H9 (cell line): ENCODE data around the gene XRCC3. TPM values are rescaled to one million over a fixed set of nuclear protein-coding genes. Genes with fewer than 3 reads are reported as not detected.

Experiments
- DNase-seq: peaks from one replicate; pipeline ENCODE4 v3.0.0-alpha.2; 2017
- H2AFZ ChIP-seq: one replicate; pipeline ENCODE4 v1.6.1; 2013; ENCODE audit warnings: mild to moderate bottlenecking, low read length, control low read depth, moderate library complexity
- H2AK5ac ChIP-seq: 2 replicates; pipeline ENCODE4 v1.6.1; 2013; ENCODE audit warnings: low read length, control low read depth, mixed read lengths; ENCODE audit not compliant: insufficient read length
- H2BK120ac ChIP-seq: one replicate; pipeline ENCODE4 v1.6.1; 2013; ENCODE audit warnings: low read depth, mild to moderate bottlenecking, low read length, control low read depth, inconsistent platforms; ENCODE audit not compliant: poor library complexity, severe bottlenecking
- H2BK12ac ChIP-seq: 2 replicates; pipeline ENCODE4 v1.6.1; 2013; ENCODE audit warnings: low read length, control low read depth, mixed read lengths, low read depth; ENCODE audit not compliant: insufficient read length
- H2BK15ac ChIP-seq: 2 replicates; pipeline ENCODE4 v1.6.1; 2013; ENCODE audit warnings: low read depth, low read length, control low read depth
- H2BK20ac ChIP-seq: one replicate; pipeline ENCODE4 v1.6.1; 2013; ENCODE audit warnings: low read depth, mild to moderate bottlenecking, low read length, control low read depth, inconsistent platforms; ENCODE audit not compliant: poor library complexity, severe bottlenecking
- H2BK5ac ChIP-seq: 2 replicates; pipeline ENCODE4 v1.6.1; 2013; ENCODE audit warnings: low read length, control low read depth, mixed read lengths; ENCODE audit not compliant: insufficient read length
- H3K14ac ChIP-seq: 2 replicates; pipeline ENCODE4 v1.6.1; 2013; ENCODE audit warnings: low read length, control low read depth; ENCODE audit not compliant: insufficient read depth
- H3K18ac ChIP-seq: 2 replicates; pipeline ENCODE4 v1.6.1; 2013; ENCODE audit warnings: low read depth, mild to moderate bottlenecking, mixed read lengths, low read length, control low read depth; ENCODE audit not compliant: insufficient read length
- H3K23ac ChIP-seq: 2 replicates; pipeline ENCODE4 v1.6.1; 2013; ENCODE audit warnings: low read length, control low read depth, mixed read lengths, low read depth; ENCODE audit not compliant: insufficient read length
- H3K23me2 ChIP-seq: 2 replicates; pipeline ENCODE4 v1.6.1; 2013; ENCODE audit warnings: low read depth, mild to moderate bottlenecking, mixed read lengths, low read length, control low read depth; ENCODE audit not compliant: insufficient read length, poor library complexity, severe bottlenecking
- H3K27ac ChIP-seq: 2 replicates; pipeline ENCODE4 v1.5.1; 2013; ENCODE audit warnings: low read length, control low read depth, mixed read lengths, low read depth; ENCODE audit not compliant: insufficient read length
- H3K27me3 ChIP-seq: 2 replicates; pipeline ENCODE4 v1.6.1; 2013; ENCODE audit warnings: low read length, control low read depth, inconsistent platforms; ENCODE audit not compliant: insufficient read depth
- H3K4ac ChIP-seq: 2 replicates; pipeline ENCODE4 v1.6.1; 2013; ENCODE audit warnings: low read depth, mild to moderate bottlenecking, control low read depth, inconsistent platforms, low read length, moderate library complexity
- H3K4me1 ChIP-seq: 2 replicates; pipeline ENCODE4 v1.6.1; 2013; ENCODE audit warnings: low read length, control low read depth, inconsistent platforms; ENCODE audit not compliant: insufficient read depth
- H3K4me2 ChIP-seq: 2 replicates; pipeline ENCODE4 v1.6.1; 2013; ENCODE audit warnings: low read length, control low read depth, mixed read lengths; ENCODE audit not compliant: insufficient read length, insufficient read depth
- H3K56ac ChIP-seq: 2 replicates; pipeline ENCODE4 v1.6.1; 2013; ENCODE audit warnings: low read depth, mild to moderate bottlenecking, mixed read lengths, low read length, control low read depth; ENCODE audit not compliant: insufficient read length
- H3K79me1 ChIP-seq: 2 replicates; pipeline ENCODE4 v1.6.1; 2013; ENCODE audit warnings: low read depth, mild to moderate bottlenecking, moderate library complexity, low read length, control low read depth, inconsistent platforms; ENCODE audit not compliant: insufficient read depth, poor library complexity, severe bottlenecking
- H3K79me2 ChIP-seq: 2 replicates; pipeline ENCODE4 v1.6.1; 2013; ENCODE audit warnings: low read length, control low read depth, inconsistent platforms; ENCODE audit not compliant: insufficient read depth
- H3K9ac ChIP-seq: 2 replicates; pipeline ENCODE4 v1.6.1; 2013; ENCODE audit warnings: low read length, control low read depth, mixed read lengths; ENCODE audit not compliant: insufficient read length; ENCODE audit errors: extremely low read depth
- H3K9me3 ChIP-seq: one replicate; pipeline ENCODE4 v1.6.1; 2013; ENCODE audit warnings: low read depth, low read length, inconsistent platforms; ENCODE audit not compliant: control insufficient read depth
- H3T11ph ChIP-seq: one replicate; pipeline ENCODE4 v1.6.1; 2013; ENCODE audit warnings: mild to moderate bottlenecking, low read length, control low read depth, inconsistent platforms
- H4K20me1 ChIP-seq: one replicate; pipeline ENCODE4 v1.6.1; 2013; ENCODE audit not compliant: control insufficient read depth, insufficient read length, insufficient read depth
- H4K5ac ChIP-seq: 2 replicates; pipeline ENCODE4 v1.6.1; 2013; ENCODE audit warnings: low read depth, mild to moderate bottlenecking, mixed read lengths, low read length, control low read depth; ENCODE audit not compliant: insufficient read length
- H4K8ac ChIP-seq: replicated peaks from 2 replicates; pipeline ENCODE4 v1.6.1; 2013; ENCODE audit warnings: low read length, control low read depth, mixed read lengths, low read depth; ENCODE audit not compliant: insufficient read length
- H4K91ac ChIP-seq: 2 replicates; pipeline ENCODE4 v1.6.1; 2013; ENCODE audit warnings: low read depth, mild to moderate bottlenecking, moderate library complexity, mixed read lengths, low read length, control low read depth; ENCODE audit not compliant: insufficient read length
- H3K27ac Mint-ChIP-seq, 3 experiments: 2 replicates in 2 of 3; 3 replicates in 1 of 3; pipeline ENCODE4 v1.8.0; 2020 to 2021; ENCODE audit warnings: mixed read lengths in 3 of 3, mild to moderate bottlenecking in 1 of 3, moderate library complexity in 1 of 3
- H3K27me3 Mint-ChIP-seq: 2 replicates; pipeline ENCODE4 v1.8.0; 2021; ENCODE audit warnings: low read depth, mild to moderate bottlenecking, moderate library complexity, mixed read lengths
- H3K36me3 Mint-ChIP-seq, 3 experiments: 2 replicates in 2 of 3; 3 replicates in 1 of 3; pipeline ENCODE4 v1.8.0; 2020 to 2021; ENCODE audit warnings: low read depth in 3 of 3, mixed read lengths in 3 of 3; ENCODE audit not compliant: insufficient read depth in 1 of 3
- H3K4me1 Mint-ChIP-seq, 2 experiments: 2 replicates each; pipeline ENCODE4 v1.8.0; 2020; ENCODE audit warnings: mixed read lengths in 2 of 2
- H3K4me3 Mint-ChIP-seq, 2 experiments: 2 replicates in 1 of 2; 3 replicates in 1 of 2; pipeline ENCODE4 v1.8.0; 2020 to 2021; ENCODE audit warnings: mild to moderate bottlenecking in 2 of 2, mixed read lengths in 2 of 2, moderate library complexity in 1 of 2
- H3K9me3 Mint-ChIP-seq, 2 experiments: 2 replicates in 1 of 2; 3 replicates in 1 of 2; pipeline ENCODE4 v1.8.0; 2020; ENCODE audit warnings: mild to moderate bottlenecking in 2 of 2, mixed read lengths in 2 of 2, moderate library complexity in 1 of 2
- WGBS: extraction: QIAGEN DNeasy Blood & Tissue Kit; methylation state at CpG from one replicate; pipeline ENCODE4 v1.1.7; 2013; ENCODE audit warnings: missing lambda C conversion rate, low lambda C conversion rate, mixed read lengths; ENCODE audit not compliant: insufficient read length; ENCODE audit errors: extremely low coverage; 5-methylcytosine and 5-hydroxymethylcytosine counted together
- total RNA-seq: library from RNA; stranded (reverse); gene quantifications from 2 replicates; pipeline ENCODE4 v1.2.1, GENCODE V29; 2021
- TF ChIP-seq, protein P1 (sequence below): fragments of 200-600 bp; sonication (generic); conservative IDR thresholded peaks from 3 replicates; pipeline ENCODE4 v1.8.0; 2021; ENCODE audit warnings: antibody characterized with exemption, mild to moderate bottlenecking

XRCC3 gene
- total RNA-seq, 1 experiment from 2014 or later = 45.3 TPM

DNA sequence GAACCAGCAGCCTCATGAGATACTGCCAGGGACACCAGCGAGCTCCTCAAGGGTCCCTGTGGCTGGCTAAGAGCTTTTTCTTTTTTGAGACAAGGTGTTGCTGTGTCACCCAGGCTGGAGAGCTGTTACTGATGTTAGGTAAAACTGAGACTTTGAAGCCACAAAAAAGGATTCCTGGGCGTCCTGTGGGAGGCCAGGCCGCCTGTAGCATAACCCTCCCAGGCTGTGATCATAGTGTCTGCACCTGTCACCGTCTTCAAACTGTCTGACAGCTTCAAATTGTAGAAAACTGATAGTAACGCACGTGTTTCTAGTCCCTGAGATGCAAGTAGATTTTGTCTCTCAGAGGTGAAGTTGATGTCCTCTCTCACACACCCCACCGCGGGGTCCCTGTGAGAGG, 4.5 kb upstream of the XRCC3 start:
- no peak overlapping the region for H3K9ac ChIP-seq
- H4K20me1 ChIP-seq = no peaks in the 10 kb centered on the region
- no peaks in the 10 kb centered on the region for H3K23me2 ChIP-seq
- no peak overlapping the region for H2BK15ac ChIP-seq
- H3K9me3 Mint-ChIP-seq = no peaks in the 10 kb centered on the region
- H3K18ac ChIP-seq = no peak overlapping the region
- H3K27me3 ChIP-seq = no peaks in the 10 kb centered on the region
- no peak overlapping the region for H2BK12ac ChIP-seq
- H3K36me3 Mint-ChIP-seq = peaks cover 4 to 5% (median 5%) of the 10 kb centered on the region in 3 experiments; a peak in 4 of 7 replicates
- no peak overlapping the region for H2BK20ac ChIP-seq
- H4K91ac ChIP-seq = no peak overlapping the region
- no peak overlapping the region for H3K27ac ChIP-seq
- H3K27me3 Mint-ChIP-seq = no peaks in the 10 kb centered on the region; the same call in 1 of the 2 replicates
- H2AFZ ChIP-seq = no peak overlapping the region
- no peak overlapping the region for H4K8ac ChIP-seq
- no peak overlapping the region for H3K4me2 ChIP-seq
- no peak overlapping the region for H3K23ac ChIP-seq
- H4K5ac ChIP-seq = no peak overlapping the region
- DNase-seq = no peak
- peaks cover 13 to 19% of the 10 kb centered on the region in 2 experiments for H3K4me1 Mint-ChIP-seq
- no CpG with 5 or more reads among the region's 8 CpGs for WGBS
- no peak overlapping the region for H3K4ac ChIP-seq
- no peak overlapping the region for H2BK120ac ChIP-seq
- H3K79me1 ChIP-seq = peaks cover 9% of the 10 kb centered on the region
- no peaks in the 10 kb centered on the region; the same call in 1 of the 2 replicates for H3K79me2 ChIP-seq
- no peak overlapping the region for H3K56ac ChIP-seq
- H3K4me3 Mint-ChIP-seq = no peak overlapping the region
- H3K4me1 ChIP-seq = no peaks in the 10 kb centered on the region; the same call in 1 of the 2 replicates
- no peak overlapping the region for H3K14ac ChIP-seq
- H3K9me3 ChIP-seq = no peaks in the 10 kb centered on the region
- TF ChIP-seq, protein P1, sequence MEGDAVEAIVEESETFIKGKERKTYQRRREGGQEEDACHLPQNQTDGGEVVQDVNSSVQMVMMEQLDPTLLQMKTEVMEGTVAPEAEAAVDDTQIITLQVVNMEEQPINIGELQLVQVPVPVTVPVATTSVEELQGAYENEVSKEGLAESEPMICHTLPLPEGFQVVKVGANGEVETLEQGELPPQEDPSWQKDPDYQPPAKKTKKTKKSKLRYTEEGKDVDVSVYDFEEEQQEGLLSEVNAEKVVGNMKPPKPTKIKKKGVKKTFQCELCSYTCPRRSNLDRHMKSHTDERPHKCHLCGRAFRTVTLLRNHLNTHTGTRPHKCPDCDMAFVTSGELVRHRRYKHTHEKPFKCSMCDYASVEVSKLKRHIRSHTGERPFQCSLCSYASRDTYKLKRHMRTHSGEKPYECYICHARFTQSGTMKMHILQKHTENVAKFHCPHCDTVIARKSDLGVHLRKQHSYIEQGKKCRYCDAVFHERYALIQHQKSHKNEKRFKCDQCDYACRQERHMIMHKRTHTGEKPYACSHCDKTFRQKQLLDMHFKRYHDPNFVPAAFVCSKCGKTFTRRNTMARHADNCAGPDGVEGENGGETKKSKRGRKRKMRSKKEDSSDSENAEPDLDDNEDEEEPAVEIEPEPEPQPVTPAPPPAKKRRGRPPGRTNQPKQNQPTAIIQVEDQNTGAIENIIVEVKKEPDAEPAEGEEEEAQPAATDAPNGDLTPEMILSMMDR = no peak
- no peak overlapping the region for H3K27ac Mint-ChIP-seq
- no peak overlapping the region for H2AK5ac ChIP-seq
- H3T11ph ChIP-seq = no peak overlapping the region
- H2BK5ac ChIP-seq = no peak overlapping the region
